NCI-H226 (cell line): Measurements from ENCODE around the gene PLEKHF1.
"Not testable (repeated sequence)": the region's sequence is repeated elsewhere in the genome, so short reads cannot be mapped to it uniquely, and the experiment has no call there.

Experiments
- DNase-seq: peaks from one replicate; pipeline ENCODE4 v3.0.0-alpha.2; 2015

The PLEKHF1 gene, protein sequence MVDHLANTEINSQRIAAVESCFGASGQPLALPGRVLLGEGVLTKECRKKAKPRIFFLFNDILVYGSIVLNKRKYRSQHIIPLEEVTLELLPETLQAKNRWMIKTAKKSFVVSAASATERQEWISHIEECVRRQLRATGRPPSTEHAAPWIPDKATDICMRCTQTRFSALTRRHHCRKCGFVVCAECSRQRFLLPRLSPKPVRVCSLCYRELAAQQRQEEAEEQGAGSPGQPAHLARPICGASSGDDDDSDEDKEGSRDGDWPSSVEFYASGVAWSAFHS

DNA sequence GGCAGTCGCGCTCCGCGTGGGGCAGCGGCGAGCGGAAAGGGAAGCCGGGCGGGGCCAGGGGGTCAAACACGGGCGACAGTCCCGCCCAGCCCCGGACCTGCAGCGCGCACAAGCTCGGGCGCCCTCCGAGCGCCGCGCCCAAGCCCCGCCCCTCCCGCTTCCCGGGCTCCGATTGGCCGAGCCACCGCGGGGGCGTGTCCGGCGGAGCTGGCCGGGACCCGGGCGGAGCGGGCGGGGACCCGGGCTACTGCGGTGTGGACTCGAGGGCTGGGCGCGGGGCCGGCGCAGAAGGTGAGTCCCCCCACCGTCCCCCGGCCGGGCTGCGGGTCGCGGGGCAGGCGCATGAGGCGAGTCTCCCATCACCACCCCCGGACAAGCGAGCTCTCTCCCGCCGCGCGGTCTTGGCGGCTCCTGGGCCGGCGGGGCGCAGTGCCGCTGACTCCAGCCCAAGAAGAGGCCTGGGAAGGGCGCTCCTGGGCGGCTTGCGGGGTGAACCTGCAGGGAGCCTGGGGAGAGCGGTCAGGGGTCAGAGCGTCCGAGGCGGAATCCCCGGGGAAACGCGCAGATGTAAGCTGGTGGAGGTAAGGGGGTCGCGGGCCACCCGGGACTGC, at the start of gene PLEKHF1:
TSS of gene PLEKHF1 (plus strand) at position 247 of the 611 bp plus-strand sequence. CDS start 8,379 bp downstream, outside the sequence.
- DNase-seq: peak; percentile 67

DNA sequence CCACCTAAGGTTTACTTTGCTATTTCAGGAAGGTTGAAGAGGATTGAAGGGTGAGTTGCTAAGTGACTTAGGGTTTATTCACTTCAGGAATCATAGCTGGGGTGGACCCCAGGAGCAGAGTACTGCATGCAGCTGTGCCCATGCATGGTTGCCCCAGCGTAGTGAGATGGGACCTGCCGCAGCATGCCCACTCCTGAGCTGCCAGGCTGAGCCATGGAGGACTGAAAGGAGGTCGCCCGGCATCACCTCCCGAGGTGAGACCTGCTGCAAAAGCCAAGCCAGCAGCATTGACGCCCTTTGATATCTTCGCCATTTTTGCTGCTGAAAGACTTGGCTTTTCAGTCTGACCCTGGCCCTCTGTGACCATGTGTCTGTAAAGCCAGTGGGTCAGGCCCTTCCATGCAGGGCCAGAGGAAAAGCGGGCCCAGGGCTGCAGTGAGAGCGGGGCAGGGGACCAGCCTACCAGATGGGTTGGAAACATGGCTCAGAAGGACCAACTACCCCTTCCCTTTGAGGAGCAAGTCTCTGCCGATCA, 49.3 kb upstream of the PLEKHF1 start:
- DNase-seq: no peak

DNA sequence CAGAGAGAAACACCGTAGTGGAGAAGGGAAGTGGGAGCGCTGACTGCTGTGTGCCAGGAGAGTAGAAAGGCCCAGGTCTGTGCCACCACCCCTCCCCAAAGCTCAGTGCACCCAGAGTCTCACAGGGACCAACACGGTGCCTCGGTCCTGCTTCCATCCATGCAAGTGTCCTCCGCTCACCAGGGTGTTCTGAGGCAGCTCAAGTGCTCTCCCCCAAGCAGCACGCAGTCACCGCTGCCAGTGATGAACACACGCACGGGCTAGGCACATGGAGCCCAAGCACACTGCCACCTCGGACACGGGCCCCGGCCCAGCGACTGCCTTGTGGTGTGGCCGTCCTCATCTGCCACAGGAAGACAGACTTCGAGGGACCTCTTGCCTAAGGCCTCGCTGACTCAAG, 48.7 kb upstream of the PLEKHF1 start:
- no peak for DNase-seq

DNA sequence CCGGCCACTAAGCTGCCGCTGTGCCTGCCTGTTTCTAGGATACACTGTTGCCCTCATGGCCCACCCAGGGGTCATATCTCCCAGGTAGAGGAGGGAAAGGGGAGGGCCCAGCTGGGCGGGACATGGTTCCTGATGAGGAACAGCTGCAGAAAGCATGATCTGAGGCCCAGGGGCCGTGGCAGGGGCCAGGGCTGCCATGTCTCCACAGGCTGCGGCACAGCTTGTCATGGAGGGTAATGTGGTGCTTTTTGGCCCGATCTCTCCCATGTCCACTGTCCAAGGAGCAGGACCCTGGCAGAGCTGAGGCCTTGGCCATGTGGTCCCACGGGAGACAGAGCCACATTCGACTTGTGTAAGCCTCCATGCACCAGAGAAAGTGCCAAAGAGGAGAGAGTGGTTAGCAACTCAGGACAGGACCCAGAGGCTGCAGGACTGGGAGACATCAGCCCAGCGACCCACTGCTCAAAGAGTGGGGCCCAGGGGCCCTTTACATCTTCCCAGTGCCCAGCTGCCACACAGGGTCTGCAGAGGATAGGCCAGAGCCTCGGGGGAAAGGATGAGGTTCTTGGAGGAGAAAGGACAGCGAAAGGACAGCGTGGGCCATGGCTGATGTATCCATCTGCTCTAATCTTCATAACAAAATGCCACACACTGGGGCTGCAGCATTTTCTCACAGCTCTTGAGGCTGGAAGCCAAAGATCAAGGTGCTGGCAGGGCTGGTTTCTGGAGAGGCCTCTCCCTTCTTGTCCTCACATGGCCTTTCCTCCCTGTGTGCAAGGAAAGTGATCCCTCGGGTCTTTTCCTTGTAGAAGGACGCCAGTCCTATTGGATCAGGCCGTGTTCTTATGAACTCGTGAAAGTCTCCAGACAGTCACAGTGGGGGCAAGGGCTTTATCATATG, 47.6 kb upstream of the PLEKHF1 start:
- no peak for DNase-seq

DNA sequence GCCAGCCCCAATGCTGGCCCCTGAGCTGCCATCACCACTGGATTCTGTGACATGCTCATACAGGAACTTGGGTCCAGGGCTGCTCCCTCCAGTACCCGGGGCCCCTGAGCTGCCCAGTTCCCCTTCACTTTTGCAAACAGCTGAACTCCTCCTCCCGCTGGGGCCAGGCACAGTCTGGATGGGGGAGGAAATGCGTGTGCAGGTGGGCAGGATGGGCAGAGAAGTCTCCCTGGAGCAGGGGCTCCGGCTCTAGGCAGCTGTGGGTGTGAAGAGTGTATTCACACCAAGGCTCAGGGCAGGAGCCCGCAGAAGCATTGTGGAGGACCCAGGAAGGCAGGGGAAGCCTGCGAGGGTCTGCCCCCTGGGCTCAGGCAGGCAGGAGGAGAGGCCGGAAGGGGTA, 46.8 kb upstream of the PLEKHF1 start:
- no peak for DNase-seq

DNA sequence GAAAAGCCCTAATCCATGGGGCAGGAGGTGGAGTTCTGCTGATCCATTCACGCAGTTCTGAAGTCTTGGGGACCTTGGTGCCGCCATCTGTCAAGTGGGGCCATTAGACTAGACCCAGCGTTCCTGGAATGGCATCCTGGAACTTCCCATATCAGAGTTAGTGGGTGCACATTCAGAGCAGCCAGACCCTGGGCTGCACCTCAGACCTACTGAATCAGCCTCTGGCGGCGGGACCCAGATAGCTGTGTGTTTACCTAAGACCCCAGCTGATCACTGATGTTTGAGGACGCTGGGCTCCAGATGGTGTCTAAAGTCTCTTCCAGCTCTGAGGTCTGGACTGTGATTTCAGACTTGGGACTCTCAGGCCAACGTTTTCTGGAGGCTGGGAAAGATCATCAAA, 46.4 kb upstream of the PLEKHF1 start:
- DNase-seq: no peak

DNA sequence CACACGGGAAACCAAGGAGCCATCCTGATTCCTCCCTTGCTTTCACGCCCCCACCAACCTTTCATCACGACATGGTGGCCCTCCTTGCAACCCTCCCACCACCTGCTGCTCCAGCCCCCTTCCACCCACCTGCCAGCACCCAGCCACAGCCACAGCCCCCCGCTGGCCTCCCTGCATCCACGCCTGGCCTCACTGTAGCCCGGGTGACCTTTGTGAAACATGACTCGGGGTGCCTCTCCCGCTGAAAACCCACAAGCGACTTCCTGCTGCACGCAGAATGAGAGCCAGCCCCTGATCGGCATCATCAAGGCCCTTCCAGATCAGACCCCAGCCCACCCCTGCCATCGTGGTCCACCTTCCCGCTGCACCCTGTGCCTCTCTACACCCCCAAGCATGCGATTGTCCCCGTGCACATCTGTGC, 44.3 kb upstream of the PLEKHF1 start:
- no peak for DNase-seq

DNA sequence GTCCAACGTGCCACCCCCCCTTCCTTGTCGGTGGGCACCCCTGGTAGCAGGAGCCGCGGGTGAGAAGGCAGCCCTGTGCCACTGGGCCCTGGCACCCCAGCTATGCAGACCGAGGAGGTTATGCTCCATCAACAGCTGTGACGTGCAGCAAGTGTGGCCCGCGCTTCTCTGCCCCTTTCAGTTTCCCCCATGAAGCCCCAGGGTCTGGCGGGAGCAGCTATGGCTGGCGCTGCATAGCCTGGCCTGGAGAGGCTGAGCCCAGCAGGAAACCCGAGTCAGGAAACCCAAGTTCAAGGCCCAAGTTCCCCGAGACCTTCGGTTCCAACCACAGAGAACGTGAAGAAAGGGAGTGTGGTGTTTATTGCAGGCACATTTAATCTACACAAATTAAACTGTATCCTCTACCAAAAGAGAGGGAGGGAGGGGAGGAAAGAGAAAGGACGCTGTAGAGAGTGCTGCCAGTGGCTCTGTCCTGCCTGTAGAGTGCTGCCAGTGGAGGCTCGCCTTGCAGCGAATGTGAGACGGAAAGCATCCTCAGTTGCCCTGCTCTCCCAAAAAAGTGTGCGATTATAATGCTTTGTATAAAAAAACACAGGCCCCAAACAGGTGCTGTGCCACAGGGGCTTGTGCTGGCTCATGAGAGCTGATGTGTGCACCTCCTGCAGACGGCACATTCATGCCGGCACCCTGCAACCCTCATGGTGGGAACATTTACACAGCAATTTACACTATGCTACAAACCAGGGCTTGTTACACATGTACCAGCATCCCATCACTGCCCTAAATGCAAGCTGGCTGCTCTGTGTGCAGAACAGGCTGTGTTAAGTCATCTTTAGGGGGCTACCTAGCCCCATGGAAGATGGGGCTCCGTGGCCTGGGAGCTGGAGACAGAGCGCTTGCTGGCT, 42.8 kb upstream of the PLEKHF1 start:
- no peak for DNase-seq

DNA sequence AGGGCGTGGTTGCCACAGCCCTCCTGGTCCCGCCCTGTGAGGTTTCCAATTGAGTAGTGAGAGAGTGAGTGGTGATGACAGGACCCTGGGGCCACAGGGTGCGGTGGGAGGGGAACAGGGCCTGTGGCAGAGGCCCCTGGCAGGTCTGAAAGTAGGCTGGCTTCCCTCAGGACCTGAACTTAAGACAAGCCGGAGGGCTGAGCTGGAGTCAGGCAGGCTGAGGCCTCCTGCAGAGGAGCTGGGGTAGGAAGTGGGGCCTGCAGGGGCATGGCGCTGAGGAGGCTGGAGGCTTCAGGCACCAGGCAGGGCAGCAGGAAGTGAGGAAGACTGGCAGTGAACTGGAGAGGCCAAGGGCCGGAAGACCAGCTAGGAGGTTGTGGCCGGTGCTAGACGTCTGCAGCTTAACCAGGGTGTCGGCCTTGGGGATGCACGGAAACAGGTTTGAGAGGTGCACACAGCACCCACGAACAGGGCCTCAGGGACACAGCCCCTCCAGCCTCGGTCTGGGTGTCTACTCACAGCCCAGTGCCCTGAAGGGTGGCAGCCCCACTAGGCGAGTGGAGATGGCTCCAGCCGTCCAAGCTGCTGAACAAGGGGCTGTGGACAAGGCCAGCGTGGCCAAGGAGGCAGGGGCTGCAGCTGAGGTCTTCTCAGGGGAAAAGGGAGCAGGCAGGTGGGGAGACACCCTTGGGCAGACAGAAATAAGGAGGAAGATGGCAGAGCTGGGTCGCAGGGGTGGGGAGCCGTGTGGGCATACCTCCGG, 41.4 kb upstream of the PLEKHF1 start:
- DNase-seq: no peak

DNA sequence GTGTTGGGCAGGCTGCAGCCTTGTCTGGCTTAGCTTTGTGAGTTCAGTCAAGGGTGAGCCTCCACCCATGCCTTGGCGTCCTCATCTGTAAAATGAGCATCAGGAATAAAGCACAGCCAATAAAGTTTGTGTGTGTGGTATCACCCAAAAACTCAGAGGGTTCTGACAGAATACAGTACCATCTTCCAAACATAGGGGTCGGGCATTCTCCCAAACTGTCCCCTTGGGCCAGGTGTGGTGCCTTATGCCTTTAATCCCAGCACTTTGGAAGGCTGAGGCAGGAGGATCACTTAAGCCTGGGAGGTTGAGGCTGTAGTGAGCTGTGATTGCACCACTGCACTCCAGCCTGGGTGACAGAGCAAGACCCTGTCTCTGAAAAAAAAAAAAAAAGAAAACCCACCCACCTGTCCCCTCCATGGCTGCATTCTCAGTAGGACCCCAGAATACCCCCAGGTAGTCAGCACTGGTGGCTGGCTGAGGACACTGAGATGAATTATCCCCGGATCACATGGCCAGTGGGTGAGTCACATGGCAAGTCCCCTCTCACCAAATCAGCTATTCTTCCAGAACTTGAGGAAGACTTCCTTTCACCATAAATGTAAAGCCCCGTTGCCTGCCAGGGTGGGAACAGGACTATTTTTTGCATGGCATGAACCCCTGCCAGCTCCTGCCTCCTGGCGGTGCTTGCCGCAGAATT, 40.6 kb upstream of the PLEKHF1 start:
- no peak for DNase-seq

DNA sequence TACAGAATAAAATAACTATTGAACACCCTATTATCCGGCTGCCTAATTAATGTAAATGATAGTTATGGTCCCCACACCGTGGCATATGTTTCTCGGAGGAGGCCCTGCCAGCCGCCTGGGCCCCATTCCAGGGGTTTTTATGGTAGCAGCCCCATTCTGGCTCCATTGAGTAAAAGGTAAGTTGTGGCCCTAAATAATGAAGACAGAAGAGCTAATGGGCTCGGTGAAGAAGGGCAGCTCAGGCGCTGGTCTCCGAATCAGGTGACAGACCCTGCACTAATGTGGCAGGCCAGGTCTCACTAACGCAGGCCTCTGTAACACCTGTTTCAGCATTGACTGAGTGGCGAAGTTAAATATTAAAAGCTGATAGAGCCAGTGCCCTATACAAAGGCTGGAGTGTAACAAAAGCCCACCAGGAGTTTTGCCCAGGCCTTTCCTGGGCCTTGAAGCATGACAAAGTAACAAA, 40.0 kb upstream of the PLEKHF1 start:
- DNase-seq: no peak

DNA sequence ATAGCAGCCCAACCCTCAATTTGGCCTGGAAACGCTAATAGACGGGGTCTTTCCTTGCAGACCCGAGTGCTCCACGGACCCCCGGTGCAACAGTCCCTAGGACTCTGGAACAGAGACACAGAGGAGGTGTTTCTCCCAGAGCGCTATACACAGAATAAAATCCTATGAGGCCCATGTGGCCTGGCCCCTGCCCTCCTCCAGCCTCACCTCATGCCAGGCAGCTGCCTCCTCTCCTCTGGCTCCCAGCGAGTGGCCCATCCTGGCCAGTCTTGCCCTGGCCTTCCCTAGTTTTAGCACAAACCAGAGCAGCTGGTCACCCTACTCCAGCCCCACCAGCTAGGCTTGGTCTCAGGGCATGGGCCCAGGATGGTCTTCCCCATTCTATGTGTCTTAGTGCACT, 38.9 kb upstream of the PLEKHF1 start:
- DNase-seq: no peak

DNA sequence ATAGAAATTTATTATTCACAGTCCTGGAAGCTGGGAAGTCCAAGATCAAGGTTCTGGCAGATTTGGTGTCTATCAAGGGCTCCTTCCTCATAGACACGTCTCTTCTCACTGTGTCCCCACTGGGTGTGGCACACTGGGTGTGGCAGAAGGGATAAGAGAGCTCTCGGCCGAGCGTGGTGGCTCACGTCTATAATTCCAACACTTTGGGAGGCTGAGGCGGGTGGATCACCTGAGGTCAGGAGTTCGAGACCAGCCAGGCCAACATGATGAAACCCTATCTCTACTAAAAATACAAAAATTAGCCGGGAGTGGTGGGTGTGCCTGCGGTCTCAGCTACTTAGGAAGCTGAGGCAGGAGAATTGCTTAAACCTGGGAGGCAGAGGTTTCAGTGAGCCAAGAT, 38.4 kb upstream of the PLEKHF1 start:
- DNase-seq: not testable (repeated sequence)

DNA sequence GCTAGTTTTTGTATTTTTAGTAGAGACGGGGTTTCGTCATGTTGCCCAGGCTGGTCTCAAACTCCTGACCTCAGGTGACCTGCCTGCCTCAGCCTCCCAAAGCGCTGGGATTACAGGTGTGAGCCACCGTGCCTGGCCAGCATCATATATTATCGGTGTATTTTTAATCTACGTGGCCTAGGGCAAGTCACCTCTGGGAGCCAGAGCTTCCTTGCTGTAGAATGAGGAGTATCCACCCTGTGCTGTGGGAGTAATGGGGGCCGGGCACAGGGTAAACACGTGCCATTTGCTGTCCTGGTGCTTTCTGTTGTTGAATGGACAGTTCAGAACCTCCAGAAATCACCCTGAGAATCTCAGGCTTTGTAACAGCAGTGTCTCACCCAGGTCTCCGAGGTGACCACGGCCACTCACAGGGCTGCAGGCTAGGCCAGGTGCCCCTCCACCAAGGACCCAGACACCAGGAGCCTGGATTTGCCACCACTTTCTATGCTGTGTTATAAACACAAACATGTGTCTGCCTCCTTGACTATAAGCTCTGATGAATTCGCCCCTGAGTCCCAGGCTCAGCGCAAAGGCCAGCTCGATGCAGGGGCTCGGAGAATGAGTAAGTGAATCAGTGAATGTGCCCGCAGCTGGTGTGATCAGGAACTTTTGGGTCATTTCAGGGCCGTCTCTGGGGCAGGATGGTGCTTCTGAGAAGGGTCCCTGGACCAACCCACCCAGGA, 36.4 kb upstream of the PLEKHF1 start:
- DNase-seq: no peak

DNA sequence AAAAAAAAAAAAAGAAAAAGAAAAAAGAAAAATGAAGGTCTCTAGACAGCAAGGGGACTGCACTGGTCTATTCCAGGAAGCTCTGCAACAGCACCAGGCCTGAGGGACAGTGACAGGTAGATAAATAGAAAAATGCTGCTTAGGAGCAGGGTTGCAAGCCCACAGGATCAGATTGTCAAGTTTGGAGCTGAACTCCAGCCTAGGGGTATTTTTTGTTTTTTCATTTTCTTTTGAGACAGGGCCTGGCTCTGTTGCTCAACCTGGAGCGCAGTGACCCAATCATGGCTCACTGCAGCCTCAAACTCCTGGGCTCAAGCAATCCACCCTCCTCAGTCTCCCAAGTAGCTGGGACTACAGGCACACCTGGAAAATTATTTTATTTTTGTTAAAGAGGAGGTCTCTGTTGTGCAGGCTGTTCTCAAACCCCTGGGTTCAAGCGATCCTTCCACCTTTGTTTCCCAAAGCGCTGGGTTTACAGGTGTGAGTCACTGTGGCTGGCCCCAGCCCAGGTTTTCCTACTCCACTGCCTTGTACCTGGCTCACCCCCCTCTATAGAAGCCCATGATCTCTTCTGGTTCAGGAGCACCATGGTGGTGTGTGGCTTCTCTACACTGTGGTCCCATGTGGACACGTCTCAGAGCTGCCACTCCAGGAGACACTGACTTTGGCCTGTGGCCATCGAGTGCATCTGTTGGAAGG, 35.3 kb upstream of the PLEKHF1 start:
- no peak for DNase-seq

DNA sequence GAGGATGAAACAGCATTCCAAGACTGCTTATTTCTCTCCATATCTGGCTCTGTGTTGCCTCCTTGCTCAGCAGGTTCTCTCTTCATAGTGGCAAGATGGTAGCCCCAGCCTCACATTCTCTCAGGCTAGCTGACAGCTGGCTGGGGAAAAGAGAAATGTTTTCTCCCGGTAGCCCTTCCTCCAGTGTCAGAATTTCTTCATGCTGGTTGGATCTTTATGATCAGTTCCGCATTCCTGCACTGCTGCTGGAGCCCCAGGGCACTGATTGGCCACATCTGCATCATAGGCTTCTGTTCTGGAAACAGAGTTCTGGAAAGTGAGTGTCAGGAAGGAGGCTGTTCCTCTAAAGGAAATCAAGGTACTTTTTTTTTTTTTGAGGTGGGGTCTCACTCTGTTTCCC, 34.6 kb upstream of the PLEKHF1 start:
- DNase-seq: no peak

DNA sequence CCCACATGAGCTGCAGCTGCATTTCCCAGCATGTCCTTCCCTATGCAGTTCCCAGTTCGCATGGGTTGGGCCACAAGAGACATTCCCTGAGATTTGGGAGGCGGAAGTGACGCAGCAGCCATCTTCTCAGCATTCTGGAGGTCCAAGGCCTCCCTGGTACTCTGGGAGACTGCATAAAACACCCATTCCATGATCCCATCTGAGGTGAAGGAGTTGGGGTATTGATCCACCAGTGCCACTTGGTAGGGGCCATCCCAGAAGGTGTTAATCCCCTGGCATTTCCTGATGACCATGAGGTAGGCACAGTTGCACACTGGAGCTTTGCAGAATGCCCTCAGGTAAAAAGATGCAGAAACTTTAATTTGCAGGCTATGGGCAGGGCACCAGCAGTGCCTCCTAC, 33.8 kb upstream of the PLEKHF1 start:
- DNase-seq: no peak

DNA sequence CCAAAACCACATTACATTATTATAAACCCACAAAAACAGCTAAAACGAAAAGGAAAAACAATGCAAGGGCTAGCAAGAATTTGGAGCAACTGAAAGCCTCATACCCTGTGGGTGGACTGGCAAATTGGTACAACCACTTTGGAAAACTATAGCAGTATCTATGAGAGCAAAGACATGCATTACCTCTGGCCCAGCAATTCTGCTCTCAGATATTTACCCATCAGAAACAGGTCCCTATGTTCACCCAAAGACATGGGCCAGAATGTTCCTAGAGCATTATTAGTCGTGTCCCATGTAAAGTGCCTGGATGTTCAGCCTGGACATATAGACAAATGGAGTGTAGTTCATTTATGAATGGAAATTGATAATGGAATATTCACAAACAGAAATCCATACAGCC, 31.3 kb upstream of the PLEKHF1 start:
- no peak for DNase-seq

DNA sequence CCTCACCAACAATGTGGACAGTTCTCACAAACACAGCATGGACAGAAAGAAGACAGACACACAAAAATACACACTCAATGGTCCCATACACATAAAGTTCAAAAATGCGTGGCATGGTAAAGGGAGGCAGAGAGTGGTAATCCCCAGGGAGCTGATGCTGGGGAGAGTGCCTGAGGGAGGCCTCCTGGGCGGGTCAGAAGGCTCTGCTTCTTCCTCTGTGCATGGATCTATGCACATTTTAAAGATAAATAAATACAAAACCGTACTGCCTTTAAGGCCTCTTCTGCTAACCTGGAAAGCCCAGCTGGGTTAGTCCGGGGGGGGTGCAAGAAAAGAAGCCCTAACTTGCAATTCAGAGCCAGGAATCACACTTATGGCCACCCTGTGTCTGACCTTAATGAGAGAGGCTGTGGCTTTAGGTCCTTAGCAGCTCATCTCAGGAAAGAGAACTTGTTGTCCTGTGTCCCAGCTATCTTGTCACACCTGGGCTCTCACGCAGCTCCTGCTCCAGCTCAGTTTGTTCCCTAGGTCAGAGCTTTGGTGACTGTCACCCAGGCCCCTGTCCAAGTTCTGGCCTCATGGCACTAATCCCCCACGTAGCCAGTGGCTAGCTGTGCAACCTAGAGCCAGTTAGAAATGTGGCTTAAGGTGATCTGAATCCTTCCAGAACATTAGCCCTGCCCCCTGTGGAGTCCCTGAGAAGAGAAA, 30.7 kb upstream of the PLEKHF1 start:
- DNase-seq: no peak
